Measurements from ENCODE around the gene KLHL14.
A peak's percentile ranks its signal among the peaks of the same experiment; 100 is the strongest.
"Not testable (repeated sequence)": the region's sequence is repeated elsewhere in the genome, so short reads cannot be mapped to it uniquely, and the experiment has no call there.

The KLHL14 gene

GRCh38 chr18:32722279-32722678 is 50.5 kb downstream of the KLHL14 start:
- DNase-seq (ENCODE audit: low read depth, low spot score): no peak

GRCh38 chr18:32717126-32717525 is 55.7 kb downstream of the KLHL14 start:
- no peak for DNase-seq (ENCODE audit: low read depth, low spot score)

GRCh38 chr18:32714571-32715148 is 58.2 kb downstream of the KLHL14 start:
- DNase-seq (ENCODE audit: low read depth, low spot score): peak; percentile 7

GRCh38 chr18:32712860-32713259 is 60.0 kb downstream of the KLHL14 start:
- no peak for DNase-seq (ENCODE audit: low read depth, low spot score)

- DNase-seq (ENCODE audit: low read depth, low spot score): no peak
Measured at GRCh38 chr18:32711862-32712261, 61.0 kb downstream of the KLHL14 start.

GRCh38 chr18:32707586-32707985 is 65.2 kb downstream of the KLHL14 start:
- DNase-seq (ENCODE audit: low read depth, low spot score): no peak

GRCh38 chr18:32707147-32707546 is 65.7 kb downstream of the KLHL14 start:
- DNase-seq (ENCODE audit: low read depth, low spot score): no peak

GRCh38 chr18:32701313-32701712 is 71.5 kb downstream of the KLHL14 start:
- no peak for DNase-seq (ENCODE audit: low read depth, low spot score)

- DNase-seq (ENCODE audit: low read depth, low spot score): no peak
Measured at GRCh38 chr18:32698153-32698552, 74.7 kb downstream of the KLHL14 start.

- no peak for DNase-seq (ENCODE audit: low read depth, low spot score)
Measured at GRCh38 chr18:32696376-32696775, 76.4 kb downstream of the KLHL14 start.

- no peak for DNase-seq (ENCODE audit: low read depth, low spot score)
Measured at GRCh38 chr18:32695534-32695933, 77.3 kb downstream of the KLHL14 start.

GRCh38 chr18:32688821-32689220 is 84.0 kb downstream of the KLHL14 start:
- DNase-seq (ENCODE audit: low read depth, low spot score): no peak

GRCh38 chr18:32684940-32685339 is 87.9 kb downstream of the KLHL14 start:
- no peak for DNase-seq (ENCODE audit: low read depth, low spot score)

- no peak for DNase-seq (ENCODE audit: low read depth, low spot score)
Measured at GRCh38 chr18:32684096-32684495, 88.7 kb downstream of the KLHL14 start.

GRCh38 chr18:32683044-32683443 is 89.8 kb downstream of the KLHL14 start:
- no peak for DNase-seq (ENCODE audit: low read depth, low spot score)

- no peak for DNase-seq (ENCODE audit: low read depth, low spot score)
Measured at GRCh38 chr18:32677578-32677977, 95.2 kb downstream of the KLHL14 start.

- DNase-seq (ENCODE audit: low read depth, low spot score): no peak
Measured at GRCh38 chr18:32674491-32674890, 98.3 kb downstream of the KLHL14 start.

- DNase-seq (ENCODE audit: low read depth, low spot score): no peak
Measured at GRCh38 chr18:32672398-32672797, 100.4 kb downstream of the KLHL14 start.

- no peak for DNase-seq (ENCODE audit: low read depth, low spot score)
Measured at GRCh38 chr18:32670727-32671126, 102.1 kb downstream of the KLHL14 start.

- DNase-seq (ENCODE audit: low read depth, low spot score): no peak
Measured at GRCh38 chr18:32669549-32670165, 103.2 kb downstream of the KLHL14 start.

- no peak for DNase-seq (ENCODE audit: low read depth, low spot score)
Measured at GRCh38 chr18:32668956-32669355, 103.9 kb downstream of the KLHL14 start.

- no peak for DNase-seq (ENCODE audit: low read depth, low spot score)
Measured at GRCh38 chr18:32661486-32662299, 111.1 kb downstream of the KLHL14 start.

- DNase-seq (ENCODE audit: low read depth, low spot score): not testable (repeated sequence)
Measured at GRCh38 chr18:32654507-32654906, 118.3 kb downstream of the KLHL14 start.
